ENCODE measurements around the gene ADAMTS2. TPM values are rescaled to one million over a fixed set of nuclear protein-coding genes. Genes with fewer than 3 reads are reported as not detected.

The ADAMTS2 gene
- polyA plus RNA-seq (2012; ENCODE audit: low read depth, missing spikeins), result not detected

- FAIRE-seq (no peak), DNase-seq (ENCODE audit: insufficient read length, low spot score) (no peak)
- no peak for TF ChIP-seq POU2F2 (IDR thresholded peaks at IDR 0.05; ENCODE audit: low read depth, low read length)
- TF ChIP-seq PAX5 (IDR thresholded peaks at IDR 0.05; ENCODE audit: insufficient read depth, low read length, severe bottlenecking), result no peak
- no peak for TF ChIP-seq SPI1 (IDR thresholded peaks at IDR 0.05; ENCODE audit: low read depth, low read length)
- TF ChIP-seq POLR2A (IDR thresholded peaks at IDR 0.05; ENCODE audit: low read depth, low read length), result no peak
- no peak for TF ChIP-seq TAF1 (IDR thresholded peaks at IDR 0.05; ENCODE audit: low read depth, low read length)
- TF ChIP-seq POLR2AphosphoS5 (IDR thresholded peaks at IDR 0.05; ENCODE audit: low read depth, low read length), result no peak
These were observed at the start of gene ADAMTS2 for GRCh38 chr5:179345433-179346321. Gene ADAMTS2 (minus strand): TSS chr5:179345461. CDS start chr5:179345328, 133 bp downstream.

DNA sequence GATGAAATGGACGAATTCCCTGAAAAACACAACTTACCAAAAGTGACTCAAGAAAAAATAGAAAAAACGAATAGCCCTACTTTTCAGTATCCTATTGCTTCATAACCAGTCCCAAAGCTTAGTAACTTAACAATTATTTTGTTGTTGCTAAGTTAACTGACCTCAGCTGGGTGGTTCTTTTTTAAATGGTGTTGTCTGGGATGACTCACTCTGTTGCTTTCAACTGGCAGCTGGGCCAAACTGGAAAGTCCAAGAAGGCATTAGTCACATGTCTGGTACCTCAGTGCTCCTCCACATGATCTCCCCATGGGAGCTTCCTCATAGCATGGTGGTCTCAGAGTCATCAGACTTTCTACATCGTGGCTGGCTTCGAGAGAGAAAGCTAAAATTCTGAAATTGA, 47.8 kb upstream of the ADAMTS2 start:
- FAIRE-seq, result no peak
- TF ChIP-seq SPI1 (IDR thresholded peaks at IDR 0.05; ENCODE audit: low read depth, low read length), result no peak
- no peak for TF ChIP-seq POLR2AphosphoS5 (IDR thresholded peaks at IDR 0.05; ENCODE audit: low read depth, low read length)
- no peak for TF ChIP-seq TAF1 (IDR thresholded peaks at IDR 0.05; ENCODE audit: low read depth, low read length)
- no peak for TF ChIP-seq POU2F2 (IDR thresholded peaks at IDR 0.05; ENCODE audit: low read depth, low read length)
- no peak for TF ChIP-seq PAX5 (IDR thresholded peaks at IDR 0.05; ENCODE audit: insufficient read depth, low read length, severe bottlenecking)
- no peak for TF ChIP-seq POLR2A (IDR thresholded peaks at IDR 0.05; ENCODE audit: low read depth, low read length)
- DNase-seq (ENCODE audit: insufficient read length, low spot score), result no peak

GRCh38 chr5:179387151-179388110, 42.2 kb upstream of the ADAMTS2 start:
- no peak for DNase-seq (ENCODE audit: insufficient read length, low spot score)
- no peak for FAIRE-seq
- TF ChIP-seq POLR2AphosphoS5 (IDR thresholded peaks at IDR 0.05; ENCODE audit: low read depth, low read length) (no peak), PAX5 (IDR thresholded peaks at IDR 0.05; ENCODE audit: insufficient read depth, low read length, severe bottlenecking) (no peak), TAF1 (IDR thresholded peaks at IDR 0.05; ENCODE audit: low read depth, low read length) (no peak), POU2F2 (IDR thresholded peaks at IDR 0.05; ENCODE audit: low read depth, low read length) (no peak), POLR2A (IDR thresholded peaks at IDR 0.05; ENCODE audit: low read depth, low read length) (no peak), SPI1 (IDR thresholded peaks at IDR 0.05; ENCODE audit: low read depth, low read length) (no peak)

- FAIRE-seq (no peak), DNase-seq (ENCODE audit: insufficient read length, low spot score) (no peak)
- TF ChIP-seq PAX5 (IDR thresholded peaks at IDR 0.05; ENCODE audit: insufficient read depth, low read length, severe bottlenecking) (no peak), TAF1 (IDR thresholded peaks at IDR 0.05; ENCODE audit: low read depth, low read length) (no peak), SPI1 (IDR thresholded peaks at IDR 0.05; ENCODE audit: low read depth, low read length) (no peak), POLR2A (IDR thresholded peaks at IDR 0.05; ENCODE audit: low read depth, low read length) (no peak), POU2F2 (IDR thresholded peaks at IDR 0.05; ENCODE audit: low read depth, low read length) (no peak), POLR2AphosphoS5 (IDR thresholded peaks at IDR 0.05; ENCODE audit: low read depth, low read length) (no peak)
These were observed 40.7 kb upstream of the ADAMTS2 start for GRCh38 chr5:179385914-179386313.

GRCh38 chr5:179382486-179382885, 37.2 kb upstream of the ADAMTS2 start:
- no peak for TF ChIP-seq TAF1 (IDR thresholded peaks at IDR 0.05; ENCODE audit: low read depth, low read length)
- TF ChIP-seq POLR2AphosphoS5 (IDR thresholded peaks at IDR 0.05; ENCODE audit: low read depth, low read length), result no peak
- DNase-seq (ENCODE audit: insufficient read length, low spot score) (no peak), FAIRE-seq (no peak)

GRCh38 chr5:179381691-179382090, 36.4 kb upstream of the ADAMTS2 start:
- DNase-seq (ENCODE audit: insufficient read length, low spot score), result no peak
- TF ChIP-seq POU2F2 (IDR thresholded peaks at IDR 0.05; ENCODE audit: low read depth, low read length) (no peak), POLR2A (IDR thresholded peaks at IDR 0.05; ENCODE audit: low read depth, low read length) (no peak)
- no peak for FAIRE-seq

DNA sequence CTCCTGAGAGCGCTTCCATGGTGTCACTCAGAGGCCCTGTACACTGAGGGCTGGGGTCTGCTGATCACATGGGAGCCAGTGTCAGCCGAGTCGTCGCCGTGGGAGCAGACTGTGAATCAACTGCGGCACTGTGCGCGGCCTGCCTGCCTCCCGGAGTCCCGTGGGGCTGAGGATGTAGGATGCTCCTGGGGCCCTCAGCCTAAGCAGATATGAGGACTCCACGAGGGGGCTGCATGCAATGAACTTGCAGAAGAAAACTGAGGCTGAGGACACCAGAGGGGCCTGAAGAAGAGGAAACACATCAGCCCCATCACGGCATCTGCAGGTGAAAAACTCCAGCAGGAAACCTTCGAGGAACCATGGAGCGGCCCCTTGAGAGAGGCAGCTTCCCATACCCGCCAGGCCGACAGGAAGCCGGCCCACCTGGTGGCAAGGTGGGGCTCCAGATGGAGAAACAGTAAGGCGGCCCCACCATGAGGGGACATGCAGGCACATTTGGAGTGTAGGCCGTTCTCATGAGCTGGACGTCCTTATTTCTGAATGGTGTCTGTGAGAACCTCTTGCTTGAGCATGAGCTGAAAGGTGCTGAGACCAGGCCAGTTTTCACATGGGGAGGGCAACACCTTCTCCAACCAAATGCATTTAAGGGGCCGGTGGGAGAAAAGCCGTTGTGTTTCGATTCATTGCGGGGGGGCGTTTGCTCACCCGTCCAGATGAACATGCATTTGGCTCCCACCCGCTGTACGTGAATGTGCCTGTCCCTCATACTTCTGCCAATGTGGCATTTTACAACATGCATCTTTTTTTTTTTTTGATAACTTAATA, 35.2 kb upstream of the ADAMTS2 start:
- TF ChIP-seq POLR2AphosphoS5 (IDR thresholded peaks at IDR 0.05; ENCODE audit: low read depth, low read length), result no peak
- TF ChIP-seq TAF1 (IDR thresholded peaks at IDR 0.05; ENCODE audit: low read depth, low read length), result no peak
- TF ChIP-seq POLR2A (IDR thresholded peaks at IDR 0.05; ENCODE audit: low read depth, low read length), result no peak
- no peak for TF ChIP-seq PAX5 (IDR thresholded peaks at IDR 0.05; ENCODE audit: insufficient read depth, low read length, severe bottlenecking)
- no peak for TF ChIP-seq SPI1 (IDR thresholded peaks at IDR 0.05; ENCODE audit: low read depth, low read length)
- TF ChIP-seq POU2F2 (IDR thresholded peaks at IDR 0.05; ENCODE audit: low read depth, low read length), result no peak
- FAIRE-seq, result no peak
- DNase-seq (ENCODE audit: insufficient read length, low spot score), result no peak

- TF ChIP-seq POU2F2 (IDR thresholded peaks at IDR 0.05; ENCODE audit: low read depth, low read length) (no peak), POLR2A (IDR thresholded peaks at IDR 0.05; ENCODE audit: low read depth, low read length) (no peak)
- DNase-seq (ENCODE audit: insufficient read length, low spot score) (no peak), FAIRE-seq (no peak)
These were observed 34.1 kb upstream of the ADAMTS2 start for GRCh38 chr5:179379321-179379890.

All from GM12891 (cell line).